ENCODE results near the gene OBSCN.

Gene OBSCN

DNA sequence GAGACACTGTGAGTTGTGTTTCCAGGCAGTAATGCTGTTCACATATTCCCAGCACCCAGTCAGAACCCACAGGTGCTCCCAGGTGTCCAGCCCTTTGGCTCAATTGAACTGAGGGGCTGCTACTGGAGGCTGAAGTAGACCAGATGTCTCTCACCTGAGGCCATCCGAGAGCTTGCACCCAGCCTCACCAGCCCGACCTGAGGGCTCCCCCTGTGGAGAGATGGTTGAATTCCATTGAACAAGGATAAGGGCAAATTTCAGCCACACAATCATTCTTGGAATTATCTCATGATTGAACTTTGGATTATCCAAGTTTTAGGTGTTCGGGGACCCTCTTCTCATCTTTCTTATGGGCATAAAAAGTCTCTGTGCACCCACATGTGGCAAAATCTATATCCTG lies 52.1 kb downstream of the OBSCN start:
- CTCF ChIA-PET: no interaction called here
- no peak for DNase-seq (ENCODE audit: low spot score)
- POLR2A ChIA-PET (ENCODE audit: low non-redundant PET): no interaction called here

DNA sequence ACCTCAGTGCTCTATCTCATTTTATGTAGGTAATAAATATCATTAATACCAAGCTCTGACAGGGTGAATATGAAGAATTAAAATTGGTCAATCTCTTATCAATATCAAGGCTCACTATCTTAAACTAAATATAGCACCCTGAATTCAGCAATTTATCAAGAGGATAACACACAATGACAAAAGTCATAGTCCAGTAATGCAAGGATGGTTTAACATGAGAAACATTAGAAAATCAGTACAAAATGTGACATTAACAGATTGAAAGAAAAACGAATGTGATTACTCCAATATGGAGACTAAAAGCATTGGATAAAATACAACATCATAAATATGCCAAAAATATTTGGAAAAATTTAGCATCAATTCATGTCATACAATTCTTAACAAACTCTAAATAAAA lies 53.9 kb downstream of the OBSCN start:
- no peak for TF ChIP-seq CTCF (conservative IDR thresholded peaks at IDR 0.05; ENCODE audit: low read depth)
- no peak for DNase-seq (ENCODE audit: low spot score)
- POLR2A ChIA-PET (ENCODE audit: low non-redundant PET): no interaction called here

More for the DNA sequence above, 52.1 kb downstream of the OBSCN start:
- H3K27ac ChIP-seq: no peak overlapping the region
- TF ChIP-seq CTCF (conservative IDR thresholded peaks at IDR 0.05; ENCODE audit: low read depth): no peak

DNA sequence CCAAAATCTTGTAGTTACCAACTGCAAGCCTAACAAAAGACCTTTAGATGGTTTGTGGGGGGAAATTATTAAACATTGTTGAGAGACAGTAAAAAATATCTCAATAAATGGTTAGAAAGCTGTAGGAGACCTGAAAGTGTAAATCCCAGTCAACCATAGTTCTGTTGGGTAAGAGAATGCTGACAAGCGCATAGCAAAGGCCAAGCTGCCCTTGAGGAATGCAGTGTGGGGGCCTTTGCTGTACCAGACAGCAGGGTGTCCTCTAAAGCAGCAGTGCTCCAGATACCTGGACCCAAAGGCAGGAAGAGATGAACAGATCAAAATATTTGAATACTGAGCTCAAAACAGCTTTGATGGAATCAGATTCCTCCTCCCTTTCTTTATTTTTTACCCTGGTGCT lies 54.6 kb downstream of the OBSCN start:
- ChIA-PET POLR2A (ENCODE audit: low non-redundant PET) (no interaction called here), CTCF (no interaction called here)
- TF ChIP-seq CTCF (conservative IDR thresholded peaks at IDR 0.05; ENCODE audit: low read depth): no peak
- no peak overlapping the region for H3K27ac ChIP-seq
- DNase-seq (ENCODE audit: low spot score): no peak

More for the DNA sequence above, 53.9 kb downstream of the OBSCN start:
- no peak overlapping the region for H3K27ac ChIP-seq
- CTCF ChIA-PET: no interaction called here

DNA sequence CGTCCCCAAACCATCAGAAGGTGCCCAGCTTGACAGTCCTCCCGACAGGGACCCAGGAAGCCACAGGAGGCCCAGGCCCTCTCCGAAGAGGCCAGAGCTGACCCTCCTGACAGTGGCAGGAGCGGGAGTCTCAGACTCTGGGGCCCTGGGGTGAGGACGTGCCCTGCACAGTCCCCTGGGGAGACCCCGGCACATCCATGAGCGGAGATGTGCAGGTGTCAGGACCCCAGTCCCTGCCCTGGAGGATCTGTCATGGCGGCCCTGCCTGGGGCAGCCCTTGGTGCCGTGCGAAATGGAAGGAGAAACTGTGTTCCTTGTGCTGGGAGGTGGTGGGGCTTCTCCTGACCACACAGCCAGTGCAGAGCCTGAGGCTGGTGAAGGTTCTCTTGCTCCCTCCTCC lies 55.8 kb downstream of the OBSCN start:
- no peak for TF ChIP-seq CTCF (conservative IDR thresholded peaks at IDR 0.05; ENCODE audit: low read depth)
- CTCF ChIA-PET: no interaction called here

GRCh38 chr1:228264090-228264829 lies 56.4 kb downstream of the OBSCN start:
- no peak for DNase-seq (ENCODE audit: low spot score)
- no peak for TF ChIP-seq CTCF (conservative IDR thresholded peaks at IDR 0.05; ENCODE audit: low read depth)
- H3K27ac ChIP-seq: no peak overlapping the region
- CTCF ChIA-PET: no interaction called here
- POLR2A ChIA-PET (ENCODE audit: low non-redundant PET): no interaction called here

More for the DNA sequence above, 55.8 kb downstream of the OBSCN start:
- H3K27ac ChIP-seq: no peak overlapping the region
- POLR2A ChIA-PET (ENCODE audit: low non-redundant PET): no interaction called here
- DNase-seq (ENCODE audit: low spot score): no peak

- POLR2A ChIA-PET (ENCODE audit: low non-redundant PET): no interaction called here
- CTCF ChIA-PET: no interaction called here
- TF ChIP-seq CTCF (conservative IDR thresholded peaks at IDR 0.05; ENCODE audit: low read depth): peak; percentile 30
- no peak overlapping the region for H3K27ac ChIP-seq
- DNase-seq (ENCODE audit: low spot score): peak; percentile 23
These were observed 57.3 kb downstream of the OBSCN start for GRCh38 chr1:228265167-228265566.
